Measurements from ENCODE around the gene DBR1. TPM values are rescaled to one million over a fixed set of nuclear protein-coding genes. Genes with fewer than 3 reads are reported as not detected.

DBR1 gene
- total and polyA plus RNA-seq, 2 of the 13 experiments (the other 11 are each of a cell fraction or from before 2014, with no cell fraction given), result 6.4 to 16.7 TPM

- Histone ChIP-seq H3K27ac (ENCODE audit: extremely low read length, insufficient read depth, low read length) (peak overlapping the region; percentile 72), H3K9me3 (ENCODE audit: low read length) (no peaks in the 10 kb centered on the region), H3K4me2 (ENCODE audit: low read depth, low read length) (peak overlapping the region; percentile 81), H3K9ac (ENCODE audit: insufficient read depth, low read depth, low read length) (peak overlapping the region; percentile 77), H2AFZ (ENCODE audit: low read length) (peak overlapping the region; percentile 17), H4K20me1 (ENCODE audit: insufficient read depth, low read length) (no peaks in the 10 kb centered on the region), H3K27me3 (ENCODE audit: control insufficient read depth in 1 of 2, insufficient read depth in 2 of 2, low read length in 2 of 2) (no peaks in the 10 kb centered on the region; a peak in 1 of 5 replicates), H3K4me1 (ENCODE audit: insufficient read depth, low read length) (peaks cover 19% of the 10 kb centered on the region), H3K4me3 (replicated peaks in 1 of 3; ENCODE audit: insufficient read depth in 1 of 3, low read depth in 2 of 3, low read length in 3 of 3) (peak overlapping the region; percentile 83 to 93 (median 88)), H3K79me2 (ENCODE audit: insufficient read depth, low read length) (peaks cover 21% of the 10 kb centered on the region), H3K36me3 (replicated peaks in 1 of 2; ENCODE audit: control insufficient read depth in 1 of 2, insufficient read depth in 2 of 2, low read length in 2 of 2) (peaks cover 1 to 17% of the 10 kb centered on the region in 2 experiments; a peak in 4 of 5 replicates)
- FAIRE-seq (peak; percentile 18), DNase-seq (ENCODE audit: low spot score) (no peak), ATAC-seq (peak; percentile 47)
- ChIA-PET CTCF (ENCODE audit: low intra/inter-chr PET ratio, low total read pairs) (no interaction called here), POLR2A (interaction anchor here (1.0 to 3.5 kb wide), 4 partner anchors 11 to 175 kb away, joined by 3 to 39 read pairs (median 4); partner anchors contain the start of genes ARMC8 and MRAS)
- no TSS peak for BruUV-seq (replicated peaks)
- in situ Hi-C loops (cut with HindIII; ENCODE audit: extremely low pct_ligation_motif_present, low pct_unique_long_range_greater_than_20kb) (no loop called here), intact Hi-C loops (cut with micrococcal nuclease; ENCODE audit: unreplicated experiment) (no loop called here)
- 40% methylated on average over 13 of the region's 13 CpGs for WGBS (ENCODE audit: low lambda C conversion rate)
- TF ChIP-seq MIXL1 (CRISPR knock-in tag; IDR thresholded peaks at IDR 0.05) (0 out of 2 replicates have a peak, but pooled peaks have one; percentile 0), SMARCE1 (IDR thresholded peaks at IDR 0.05; ENCODE audit: borderline replicate concordance) (no peak)
Measured at GRCh38 chr3:138173769-138174420, 826 bp downstream of the DBR1 start.

GRCh38 chr3:138172625-138173024, 2.1 kb downstream of the DBR1 start:
- BruUV-seq (replicated peaks), result no TSS peak
- Histone ChIP-seq H3K4me2 (ENCODE audit: low read depth, low read length) (peak overlapping the region; percentile 81; the same call in 1 of the 2 replicates), H3K9me3 (ENCODE audit: low read length) (no peaks in the 10 kb centered on the region), H3K27me3 (ENCODE audit: control insufficient read depth in 1 of 2, insufficient read depth in 2 of 2, low read length in 2 of 2) (no peaks in the 10 kb centered on the region; a peak in 1 of 5 replicates), H3K27ac (ENCODE audit: extremely low read length, insufficient read depth, low read length) (no peak overlapping the region), H4K20me1 (ENCODE audit: insufficient read depth, low read length) (no peaks in the 10 kb centered on the region), H2AFZ (ENCODE audit: low read length) (no peak overlapping the region), H3K4me1 (ENCODE audit: insufficient read depth, low read length) (peaks cover 19% of the 10 kb centered on the region), H3K4me3 (replicated peaks in 1 of 3; ENCODE audit: insufficient read depth in 1 of 3, low read depth in 2 of 3, low read length in 3 of 3) (no peak overlapping the region), H3K36me3 (replicated peaks in 1 of 2; ENCODE audit: control insufficient read depth in 1 of 2, insufficient read depth in 2 of 2, low read length in 2 of 2) (peaks cover 1 to 24% of the 10 kb centered on the region in 2 experiments; a peak in 4 of 5 replicates), H3K79me2 (ENCODE audit: insufficient read depth, low read length) (peaks cover 21% of the 10 kb centered on the region), H3K9ac (ENCODE audit: insufficient read depth, low read depth, low read length) (no peak overlapping the region)
- CTCF ChIA-PET (ENCODE audit: low intra/inter-chr PET ratio, low total read pairs), result no interaction called here
- no peak for ATAC-seq
- DNase-seq (ENCODE audit: low spot score), result no peak
- FAIRE-seq, result no peak
- POLR2A ChIA-PET, result no interaction called here
- in situ Hi-C loops (cut with HindIII; ENCODE audit: extremely low pct_ligation_motif_present, low pct_unique_long_range_greater_than_20kb), result no loop called here
- intact Hi-C loops (cut with micrococcal nuclease; ENCODE audit: unreplicated experiment), result no loop called here
- WGBS (ENCODE audit: low lambda C conversion rate), result 100% methylated on average over 2 of the region's 2 CpGs
- TF ChIP-seq, protein P1, sequence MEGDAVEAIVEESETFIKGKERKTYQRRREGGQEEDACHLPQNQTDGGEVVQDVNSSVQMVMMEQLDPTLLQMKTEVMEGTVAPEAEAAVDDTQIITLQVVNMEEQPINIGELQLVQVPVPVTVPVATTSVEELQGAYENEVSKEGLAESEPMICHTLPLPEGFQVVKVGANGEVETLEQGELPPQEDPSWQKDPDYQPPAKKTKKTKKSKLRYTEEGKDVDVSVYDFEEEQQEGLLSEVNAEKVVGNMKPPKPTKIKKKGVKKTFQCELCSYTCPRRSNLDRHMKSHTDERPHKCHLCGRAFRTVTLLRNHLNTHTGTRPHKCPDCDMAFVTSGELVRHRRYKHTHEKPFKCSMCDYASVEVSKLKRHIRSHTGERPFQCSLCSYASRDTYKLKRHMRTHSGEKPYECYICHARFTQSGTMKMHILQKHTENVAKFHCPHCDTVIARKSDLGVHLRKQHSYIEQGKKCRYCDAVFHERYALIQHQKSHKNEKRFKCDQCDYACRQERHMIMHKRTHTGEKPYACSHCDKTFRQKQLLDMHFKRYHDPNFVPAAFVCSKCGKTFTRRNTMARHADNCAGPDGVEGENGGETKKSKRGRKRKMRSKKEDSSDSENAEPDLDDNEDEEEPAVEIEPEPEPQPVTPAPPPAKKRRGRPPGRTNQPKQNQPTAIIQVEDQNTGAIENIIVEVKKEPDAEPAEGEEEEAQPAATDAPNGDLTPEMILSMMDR (CRISPR knock-in tag; IDR thresholded peaks at IDR 0.05), result no peak
- TF ChIP-seq SUZ12 (IDR thresholded peaks at IDR 0.05; ENCODE audit: low read depth, low read length), result no peak
- no peak for TF ChIP-seq NFATC3 (CRISPR knock-in tag; IDR thresholded peaks at IDR 0.05)
- TF ChIP-seq, protein P2, sequence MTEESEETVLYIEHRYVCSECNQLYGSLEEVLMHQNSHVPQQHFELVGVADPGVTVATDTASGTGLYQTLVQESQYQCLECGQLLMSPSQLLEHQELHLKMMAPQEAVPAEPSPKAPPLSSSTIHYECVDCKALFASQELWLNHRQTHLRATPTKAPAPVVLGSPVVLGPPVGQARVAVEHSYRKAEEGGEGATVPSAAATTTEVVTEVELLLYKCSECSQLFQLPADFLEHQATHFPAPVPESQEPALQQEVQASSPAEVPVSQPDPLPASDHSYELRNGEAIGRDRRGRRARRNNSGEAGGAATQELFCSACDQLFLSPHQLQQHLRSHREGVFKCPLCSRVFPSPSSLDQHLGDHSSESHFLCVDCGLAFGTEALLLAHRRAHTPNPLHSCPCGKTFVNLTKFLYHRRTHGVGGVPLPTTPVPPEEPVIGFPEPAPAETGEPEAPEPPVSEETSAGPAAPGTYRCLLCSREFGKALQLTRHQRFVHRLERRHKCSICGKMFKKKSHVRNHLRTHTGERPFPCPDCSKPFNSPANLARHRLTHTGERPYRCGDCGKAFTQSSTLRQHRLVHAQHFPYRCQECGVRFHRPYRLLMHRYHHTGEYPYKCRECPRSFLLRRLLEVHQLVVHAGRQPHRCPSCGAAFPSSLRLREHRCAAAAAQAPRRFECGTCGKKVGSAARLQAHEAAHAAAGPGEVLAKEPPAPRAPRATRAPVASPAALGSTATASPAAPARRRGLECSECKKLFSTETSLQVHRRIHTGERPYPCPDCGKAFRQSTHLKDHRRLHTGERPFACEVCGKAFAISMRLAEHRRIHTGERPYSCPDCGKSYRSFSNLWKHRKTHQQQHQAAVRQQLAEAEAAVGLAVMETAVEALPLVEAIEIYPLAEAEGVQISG (CRISPR knock-in tag; IDR thresholded peaks at IDR 0.05), result no peak
- no peak for TF ChIP-seq MLX (CRISPR knock-in tag; IDR thresholded peaks at IDR 0.05)
- TF ChIP-seq KDM5A (IDR thresholded peaks at IDR 0.05; ENCODE audit: borderline replicate concordance, low read length), result no peak
- no peak for TF ChIP-seq ZNF597 (CRISPR knock-in tag; IDR thresholded peaks at IDR 0.05)
- TF ChIP-seq, protein P3, sequence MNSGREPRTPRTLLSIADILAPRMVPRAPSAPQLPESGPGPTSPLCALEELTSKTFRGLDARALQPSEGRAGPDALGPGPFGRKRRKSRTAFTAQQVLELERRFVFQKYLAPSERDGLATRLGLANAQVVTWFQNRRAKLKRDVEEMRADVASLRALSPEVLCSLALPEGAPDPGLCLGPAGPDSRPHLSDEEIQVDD (CRISPR knock-in tag; IDR thresholded peaks at IDR 0.05; ENCODE audit: borderline replicate concordance), result no peak
- no peak for TF ChIP-seq SALL1 (CRISPR knock-in tag; IDR thresholded peaks at IDR 0.05)
